SK-N-MC (cell line): ENCODE measurements around the gene SRD5A2.

ENCODE experiments used
- DNase-seq: peaks from one replicate; pipeline ENCODE4 v3.0.0-alpha.2; 2011; ENCODE audit warnings: low read depth, low spot score
- H3K27ac ChIP-seq: fragments of 200-600 bp; sonication (generic); 2 replicates; pipeline ENCODE4 v1.5.1; 2016; ENCODE audit warnings: mixed run types
- H3K36me3 ChIP-seq: fragments of 200-600 bp; sonication (generic); 2 replicates; pipeline ENCODE4 v1.6.1; 2017; ENCODE audit warnings: antibody characterized with exemption, low read length, mixed read lengths; ENCODE audit not compliant: insufficient read depth
- H3K4me3 ChIP-seq: fragments of 200-600 bp; sonication (generic); 2 replicates; pipeline ENCODE4 v1.5.1; 2016
- H3K9ac ChIP-seq: fragments of 200-600 bp; sonication (generic); 2 replicates; pipeline ENCODE4 v1.8.0; 2017; ENCODE audit warnings: mixed run types, mixed read lengths; ENCODE audit not compliant: insufficient read length
- H3K9me3 ChIP-seq: fragments of 200-600 bp; sonication (generic); 2 replicates; pipeline ENCODE4 v1.6.1; 2017; ENCODE audit warnings: low read depth, mild to moderate bottlenecking, antibody characterized with exemption, low read length, moderate library complexity, mixed read lengths
- EZH2 ChIP-seq: fragments of 200-600 bp; sonication (generic); IDR thresholded peaks from one replicate; pipeline ENCODE4 v1.6.1; 2017; ENCODE audit warnings: antibody characterized with exemption
- FOXP2 ChIP-seq: optimal IDR thresholded peaks from 2 replicates; pipeline ENCODE3; 2011; ENCODE audit warnings: mild to moderate bottlenecking, moderate library complexity; ENCODE audit not compliant: insufficient read depth; ENCODE audit errors: extremely low read length, control extremely low read depth
- POLR2AphosphoS5 ChIP-seq: IDR thresholded peaks from 2 replicates; pipeline ENCODE4 v1.6.1; 2012; ENCODE audit warnings: mild to moderate bottlenecking, low read depth, low read length, borderline replicate concordance

SRD5A2 gene

DNA sequence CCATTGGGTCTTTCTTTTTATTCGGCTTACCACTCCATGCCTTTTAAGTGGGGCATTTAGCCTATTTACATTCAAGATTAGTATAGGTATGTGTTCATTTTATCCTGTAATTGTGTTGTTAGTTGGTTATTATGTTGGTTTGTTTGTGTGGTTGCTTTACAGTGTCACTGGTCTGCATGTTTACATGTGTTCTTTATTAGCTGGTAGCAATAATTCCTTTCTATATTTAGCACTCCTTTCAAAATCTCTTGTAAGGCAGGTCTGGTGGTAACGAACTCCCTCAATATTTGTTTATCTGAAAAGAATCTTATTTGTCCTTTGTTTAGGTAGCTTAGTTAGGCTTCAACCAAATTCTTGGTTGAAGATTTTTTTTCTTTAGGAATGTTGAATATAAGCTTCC lies 97.5 kb downstream of the SRD5A2 start:
- DNase-seq, result no peak
- H3K27ac ChIP-seq, result no peak overlapping the region
- no peak overlapping the region for H3K9ac ChIP-seq
- TF ChIP-seq FOXP2, result no peak
- TF ChIP-seq POLR2AphosphoS5, result no peak
- TF ChIP-seq EZH2, result no peak
- H3K36me3 ChIP-seq, result no peaks in the 10 kb centered on the region
- no peak overlapping the region for H3K4me3 ChIP-seq
- H3K9me3 ChIP-seq, result no peaks in the 10 kb centered on the region

DNA sequence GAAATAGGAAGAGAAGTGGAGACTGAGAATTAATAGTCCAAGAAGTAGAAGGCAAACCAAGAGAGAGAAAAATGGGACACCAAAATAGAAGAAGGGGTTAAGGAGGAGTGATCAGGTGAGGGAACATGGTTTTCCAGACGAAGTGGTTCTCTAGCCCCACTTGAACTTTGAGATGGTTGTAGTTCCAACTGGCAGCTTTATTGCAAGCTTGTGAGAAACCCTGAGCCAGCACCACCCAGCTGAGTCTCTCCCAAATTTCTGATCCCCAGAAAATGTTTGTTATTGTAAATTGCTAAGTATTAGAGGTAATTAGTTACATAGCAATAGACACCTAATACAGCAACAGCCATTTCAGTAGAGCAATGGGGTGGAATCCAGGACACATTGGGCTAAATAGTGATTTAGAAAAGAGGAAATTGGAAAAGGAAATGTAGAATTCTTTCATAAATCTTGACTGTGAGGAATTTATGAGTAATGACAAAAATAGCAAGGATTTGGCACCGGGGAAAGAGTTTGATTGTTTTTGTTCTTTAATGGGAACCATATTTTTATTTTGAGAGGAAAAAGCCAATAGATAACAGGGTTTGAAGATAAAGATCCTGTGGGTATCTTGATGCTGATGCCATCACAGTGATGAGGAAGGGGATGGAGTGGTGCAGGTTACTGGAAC lies 104.1 kb downstream of the SRD5A2 start:
- Histone ChIP-seq H3K36me3 (no peaks in the 10 kb centered on the region), H3K9me3 (no peaks in the 10 kb centered on the region), H3K27ac (no peak overlapping the region), H3K9ac (no peak overlapping the region), H3K4me3 (no peak overlapping the region)
- TF ChIP-seq FOXP2, result no peak
- TF ChIP-seq POLR2AphosphoS5, result no peak
- no peak for TF ChIP-seq EZH2
- DNase-seq, result no peak

DNA sequence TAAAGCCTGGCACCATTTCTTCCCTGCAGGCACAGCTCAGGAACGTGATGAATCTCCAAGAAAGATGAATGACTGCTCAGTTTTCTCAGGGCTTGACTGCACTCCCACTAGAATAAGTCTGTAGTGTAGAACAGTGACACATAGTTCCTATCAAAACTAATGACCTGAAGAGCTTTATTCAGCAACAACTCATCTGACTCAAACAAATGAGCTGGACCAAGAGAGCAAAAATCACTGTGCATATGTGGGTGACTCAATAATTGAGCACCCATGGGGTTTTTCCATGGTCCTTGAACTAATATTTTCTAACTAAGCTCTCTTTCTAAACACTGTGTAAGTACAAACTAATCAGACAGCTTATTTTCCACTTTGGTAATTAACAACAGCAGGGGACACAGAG lies 105.0 kb downstream of the SRD5A2 start:
- Histone ChIP-seq H3K9ac (no peak overlapping the region), H3K9me3 (no peaks in the 10 kb centered on the region), H3K4me3 (no peak overlapping the region), H3K36me3 (no peaks in the 10 kb centered on the region), H3K27ac (no peak overlapping the region)
- no peak for TF ChIP-seq EZH2
- TF ChIP-seq FOXP2, result no peak
- TF ChIP-seq POLR2AphosphoS5, result no peak
- no peak for DNase-seq

DNA sequence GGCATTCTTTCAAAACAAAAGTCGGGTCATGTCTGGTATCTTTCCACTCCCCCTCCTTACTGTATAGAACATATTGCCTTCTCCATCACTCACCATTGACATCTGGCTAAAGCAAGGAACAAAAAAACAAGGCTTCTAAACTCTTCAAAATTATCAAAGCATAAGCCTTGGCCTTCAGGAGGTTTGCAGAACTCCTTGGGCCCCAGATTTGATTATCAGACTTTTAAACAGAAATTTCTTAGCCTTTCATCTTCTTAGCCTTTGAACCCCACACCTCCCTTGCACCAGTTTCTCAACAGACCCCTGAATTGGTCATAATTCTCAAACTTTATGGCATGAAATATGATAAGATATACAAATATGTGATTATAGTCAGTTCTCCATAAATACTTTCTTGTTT lies 106.4 kb downstream of the SRD5A2 start:
- Histone ChIP-seq H3K9ac (no peak overlapping the region), H3K4me3 (no peak overlapping the region), H3K27ac (no peak overlapping the region), H3K9me3 (no peaks in the 10 kb centered on the region), H3K36me3 (no peaks in the 10 kb centered on the region)
- TF ChIP-seq EZH2 (no peak), FOXP2 (no peak), POLR2AphosphoS5 (no peak)
- no peak for DNase-seq
